Gastroesophageal sphincter (tissue), 4 donors: ENCODE data around the gene FBXL17. TPM values are rescaled to one million over a fixed set of nuclear protein-coding genes. Genes with fewer than 3 reads are reported as not detected.
"Not testable (repeated sequence)": the region's sequence is repeated elsewhere in the genome, so short reads cannot be mapped to it uniquely, and the experiment has no call there.

Experiments
- ATAC-seq: fragments of 150-250 bp; one replicate; pipeline ENCODE4 v1.9.1; 2016; ENCODE audit warnings: mild to moderate bottlenecking, moderate library complexity
- H3K27ac ChIP-seq, 4 donors: fragments of 200-600 bp; sonication (generic) in 3 of 4; 1 replicate in 3 of 4; 2 replicates in 1 of 4; pipeline ENCODE4 v1.5.1; 2016 to 2019
- H3K27me3 ChIP-seq: fragments of 200-600 bp; sonication (generic); one replicate; pipeline ENCODE4 v1.5.1; 2019
- H3K36me3 ChIP-seq, 2 donors: fragments of 200-600 bp; sonication (generic); one replicate each; pipeline ENCODE4 v1.5.1; 2019; ENCODE audit warnings: control low read depth in 1 of 2
- H3K4me1 ChIP-seq, 3 donors: fragments of 200-600 bp; sonication (generic); 1 replicate in 2 of 3; 2 replicates in 1 of 3; pipeline ENCODE4 v1.5.1; 2016 to 2019; ENCODE audit warnings: control low read depth in 2 of 3
- H3K4me3 ChIP-seq, 2 donors: fragments of 200-600 bp; sonication (generic); one replicate each; pipeline ENCODE4 v1.5.1; 2019; ENCODE audit warnings: mild to moderate bottlenecking in 1 of 2, moderate library complexity in 1 of 2
- H3K9me3 ChIP-seq, 3 donors: fragments of 200-600 bp; sonication (generic); one replicate each; pipeline ENCODE4 v1.5.1; 2017 to 2019; ENCODE audit warnings: control low read depth in 2 of 3
- CTCF ChIP-seq, 4 experiments: fragments of 200-600 bp in 2 of 4; fragments of 450-650 bp in 2 of 4; sonication (generic) in 1 of 4; IDR thresholded peaks; one replicate each; pipeline ENCODE4 v1.5.1; 2017 to 2019; ENCODE audit warnings: antibody characterized with exemption in 4 of 4, mild to moderate bottlenecking in 2 of 4, moderate library complexity in 2 of 4
- EP300 ChIP-seq: sonication (generic); formaldehyde crosslinking; IDR thresholded peaks from one replicate; pipeline ENCODE4 v1.6.1; 2017; ENCODE audit warnings: antibody characterized with exemption, mild to moderate bottlenecking
- POLR2A ChIP-seq, 2 donors: fragments of 450-650 bp; IDR thresholded peaks; one replicate each; pipeline ENCODE4 v1.6.1; 2017; ENCODE audit warnings: antibody characterized with exemption in 2 of 2, mild to moderate bottlenecking in 2 of 2, moderate library complexity in 1 of 2
- POLR2AphosphoS5 ChIP-seq: sonication (generic); formaldehyde crosslinking; IDR thresholded peaks from one replicate; pipeline ENCODE4 v1.6.1; 2017; ENCODE audit warnings: antibody characterized with exemption
- WGBS, 2 donors: methylation state at CpG; one replicate each; pipeline ENCODE4 v1.1.5; 2018; ENCODE audit warnings: low coverage in 1 of 2; 5-methylcytosine and 5-hydroxymethylcytosine counted together
- total RNA-seq, 4 donors: library from RNA; depleted of rRNA; stranded (reverse); fragments of >200 nt; gene quantifications; one replicate each; pipeline ENCODE4 v1.1.0, GENCODE V29; 2016

The FBXL17 gene
- total RNA-seq, 4 donors from 2014 or later: 15.3 to 25.5 (median 21.7) TPM

GRCh38 chr5:108280960-108281569, 100.8 kb downstream of the FBXL17 start:
- H3K36me3 ChIP-seq: no peaks in the 10 kb centered on the region
- H3K27me3 ChIP-seq: no peaks in the 10 kb centered on the region
- H3K9me3 ChIP-seq: peaks cover 0 to 17% (median 0%) of the 10 kb centered on the region in 3 donors
- ATAC-seq: no peak
- TF ChIP-seq EP300 (no peak), POLR2A (IDR thresholded peaks at IDR 0.05) (no peak), CTCF (IDR thresholded peaks at IDR 0.05) (no peak), POLR2AphosphoS5 (no peak)
- H3K4me3 ChIP-seq: no peak overlapping the region
- H3K27ac ChIP-seq: no peak overlapping the region
- H3K4me1 ChIP-seq: peaks cover 0 to 19% (median 0%) of the 10 kb centered on the region in 3 donors

GRCh38 chr5:108280248-108280647, 101.7 kb downstream of the FBXL17 start:
- Histone ChIP-seq H3K9me3 (peaks cover 0 to 13% (median 0%) of the 10 kb centered on the region in 3 donors), H3K36me3 (no peaks in the 10 kb centered on the region), H3K4me1 (peaks cover 0 to 19% (median 0%) of the 10 kb centered on the region in 3 donors), H3K27me3 (no peaks in the 10 kb centered on the region), H3K4me3 (no peak overlapping the region), H3K27ac (no peak overlapping the region)
- no peak for TF ChIP-seq POLR2A (IDR thresholded peaks at IDR 0.05)
- no peak for TF ChIP-seq POLR2AphosphoS5
- no peak for TF ChIP-seq CTCF (IDR thresholded peaks at IDR 0.05)
- no peak for ATAC-seq

- H3K36me3 ChIP-seq: no peaks in the 10 kb centered on the region
- H3K4me3 ChIP-seq: no peak overlapping the region
- H3K27ac ChIP-seq: no peak overlapping the region
- WGBS, 2 donors: 100% methylated on average over 1 of the region's 3 CpGs; no CpG with 5 or more reads in 1 of the 2 donors
- no peak for ATAC-seq
- no peak for TF ChIP-seq CTCF (IDR thresholded peaks at IDR 0.05)
- TF ChIP-seq EP300: no peak
- TF ChIP-seq POLR2A (IDR thresholded peaks at IDR 0.05): no peak
- no peak for TF ChIP-seq POLR2AphosphoS5
- H3K27me3 ChIP-seq: no peaks in the 10 kb centered on the region
- H3K4me1 ChIP-seq: peaks cover 0 to 19% (median 0%) of the 10 kb centered on the region in 3 donors
- peaks cover 0 to 5% (median 0%) of the 10 kb centered on the region in 3 donors for H3K9me3 ChIP-seq
Measured at GRCh38 chr5:108278285-108279240, 103.3 kb downstream of the FBXL17 start.

- Histone ChIP-seq H3K27ac (no peak overlapping the region), H3K4me3 (no peak overlapping the region), H3K27me3 (no peaks in the 10 kb centered on the region), H3K4me1 (peaks cover 0 to 19% (median 0%) of the 10 kb centered on the region in 3 donors), H3K36me3 (no peaks in the 10 kb centered on the region), H3K9me3 (no peaks in the 10 kb centered on the region)
- WGBS, 2 donors: 69 to 73% methylated on average over 1 of the region's 1 CpG
- ATAC-seq: no peak
- no peak for TF ChIP-seq EP300
- no peak for TF ChIP-seq POLR2AphosphoS5
- TF ChIP-seq CTCF (IDR thresholded peaks at IDR 0.05): no peak
Measured at GRCh38 chr5:108276187-108277050, 105.5 kb downstream of the FBXL17 start.

DNA sequence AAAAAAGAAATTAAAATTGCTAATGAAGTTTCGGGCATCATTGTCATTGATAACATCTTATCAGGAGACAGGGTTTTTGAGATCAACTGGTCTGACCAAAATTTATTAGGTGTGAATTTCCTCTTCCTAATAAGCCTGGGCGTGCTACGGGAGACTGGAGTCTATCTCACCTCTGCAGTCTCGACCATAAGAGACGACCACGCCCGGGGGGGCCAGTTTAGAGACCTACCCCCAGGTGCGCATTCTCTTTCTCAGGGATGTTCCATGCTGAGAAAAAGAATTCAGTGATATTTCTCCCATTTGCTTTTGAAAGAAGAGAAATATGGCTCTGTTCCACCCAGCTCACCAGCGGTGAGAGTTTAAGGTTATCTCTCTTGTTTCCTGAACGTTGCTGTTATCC, 107.8 kb downstream of the FBXL17 start:
- H3K27ac ChIP-seq, H3K27me3 ChIP-seq, ATAC-seq, H3K4me3 ChIP-seq, H3K9me3 ChIP-seq, H3K36me3 ChIP-seq: not testable (repeated sequence)
- peaks cover 0 to 18% (median 0%) of the 10 kb centered on the region in 3 donors for H3K4me1 ChIP-seq
- 80 to 89% methylated on average over 7 to 8 of the region's 10 CpGs for WGBS, 2 donors
